ENCODE data around the gene REXO4.

DNA sequence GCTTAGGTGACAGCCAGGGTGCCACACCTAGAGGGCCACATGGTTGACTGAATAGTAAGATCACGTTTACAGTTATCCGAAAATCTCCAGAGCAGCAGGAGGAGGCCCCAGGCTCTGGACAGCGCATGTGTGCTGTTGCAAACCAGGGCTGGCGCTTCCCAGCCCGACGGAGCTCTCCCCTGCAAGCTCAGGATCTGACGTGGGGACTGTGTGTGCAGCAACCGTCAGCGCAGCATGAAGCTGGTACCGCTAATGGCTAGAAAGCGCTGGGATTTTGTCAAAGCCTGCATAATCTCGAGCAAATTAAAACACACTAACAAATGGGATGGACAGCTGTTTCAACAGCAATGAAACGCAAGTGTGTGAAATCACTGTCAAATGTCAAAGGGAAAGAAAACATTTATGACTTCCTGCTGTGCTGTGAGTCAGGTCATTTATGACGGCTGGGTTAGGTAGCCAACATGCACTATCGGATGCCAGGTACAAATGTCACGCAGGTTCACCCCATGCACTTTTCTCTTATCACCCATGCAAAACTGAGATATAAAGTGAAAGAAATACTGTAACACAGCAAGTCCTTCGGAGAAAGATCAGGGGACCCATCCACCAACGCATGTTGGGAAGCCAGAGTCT, 49.4 kb downstream of the REXO4 start:
- TF ChIP-seq, protein P1, sequence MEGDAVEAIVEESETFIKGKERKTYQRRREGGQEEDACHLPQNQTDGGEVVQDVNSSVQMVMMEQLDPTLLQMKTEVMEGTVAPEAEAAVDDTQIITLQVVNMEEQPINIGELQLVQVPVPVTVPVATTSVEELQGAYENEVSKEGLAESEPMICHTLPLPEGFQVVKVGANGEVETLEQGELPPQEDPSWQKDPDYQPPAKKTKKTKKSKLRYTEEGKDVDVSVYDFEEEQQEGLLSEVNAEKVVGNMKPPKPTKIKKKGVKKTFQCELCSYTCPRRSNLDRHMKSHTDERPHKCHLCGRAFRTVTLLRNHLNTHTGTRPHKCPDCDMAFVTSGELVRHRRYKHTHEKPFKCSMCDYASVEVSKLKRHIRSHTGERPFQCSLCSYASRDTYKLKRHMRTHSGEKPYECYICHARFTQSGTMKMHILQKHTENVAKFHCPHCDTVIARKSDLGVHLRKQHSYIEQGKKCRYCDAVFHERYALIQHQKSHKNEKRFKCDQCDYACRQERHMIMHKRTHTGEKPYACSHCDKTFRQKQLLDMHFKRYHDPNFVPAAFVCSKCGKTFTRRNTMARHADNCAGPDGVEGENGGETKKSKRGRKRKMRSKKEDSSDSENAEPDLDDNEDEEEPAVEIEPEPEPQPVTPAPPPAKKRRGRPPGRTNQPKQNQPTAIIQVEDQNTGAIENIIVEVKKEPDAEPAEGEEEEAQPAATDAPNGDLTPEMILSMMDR (conservative IDR thresholded peaks at IDR 0.05; ENCODE audit: low read depth, low read length), result no peak
- TF ChIP-seq POLR2A (IDR thresholded peaks at IDR 0.05; ENCODE audit: low read depth, low read length), result no peak
- no peak for TF ChIP-seq RAD21 (IDR thresholded peaks at IDR 0.05; ENCODE audit: low read length)
- no peak for TF ChIP-seq NFE2L2 (IDR thresholded peaks at IDR 0.05; ENCODE audit: low read depth, low read length)
- no peak for TF ChIP-seq RFX5 (IDR thresholded peaks at IDR 0.05; ENCODE audit: low read depth, low read length)
